ENCODE measurements around the gene MAP1S. TPM values are rescaled to one million over a fixed set of nuclear protein-coding genes. Genes with fewer than 3 reads are reported as not detected.
A peak's percentile ranks its signal among the peaks of the same experiment; 100 is the strongest.

The MAP1S gene
- total RNA-seq, 4 donors from 2014 or later: 16.8 to 42.5 (median 26.4) TPM

DNA sequence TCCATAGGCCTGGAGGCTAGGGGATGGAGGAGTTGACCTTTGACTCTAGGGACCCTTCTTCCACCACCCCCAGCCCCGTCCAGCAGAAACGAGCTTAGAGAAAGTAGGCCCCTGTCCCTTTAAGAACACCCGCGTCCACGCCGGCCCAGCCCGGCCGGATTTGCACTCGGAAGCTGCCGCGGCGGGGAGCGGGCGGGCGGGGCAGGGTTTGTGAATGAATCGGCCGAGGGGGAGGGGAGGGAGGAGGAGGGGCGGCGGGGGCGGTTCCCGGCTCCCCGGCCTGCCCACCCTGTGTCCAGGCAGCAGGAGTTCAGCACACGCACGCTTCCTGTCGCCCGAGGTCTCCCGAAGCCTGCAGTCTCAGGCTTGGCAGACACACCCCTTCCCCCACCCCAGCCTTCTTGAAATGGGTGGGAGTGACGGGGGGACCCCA, 32.7 kb upstream of the MAP1S start:
- H3K4me1 ChIP-seq: peaks cover 22% of the 10 kb centered on the region
- H3K27me3 ChIP-seq: peaks cover 88% of the 10 kb centered on the region
- no peak for DNase-seq (ENCODE audit: low spot score in 2 of 2)
- no peak overlapping the region for H3K27ac ChIP-seq
- no peaks in the 10 kb centered on the region for H3K36me3 ChIP-seq
- H3K4me3 ChIP-seq: peak overlapping the region; percentile 17
- H3K9me3 ChIP-seq: no peaks in the 10 kb centered on the region
- no peak for TF ChIP-seq EP300 (IDR thresholded peaks at IDR 0.05)
- TF ChIP-seq POLR2AphosphoS5 (IDR thresholded peaks at IDR 0.05): no peak
- TF ChIP-seq POLR2A (IDR thresholded peaks at IDR 0.05): no peak
- TF ChIP-seq CTCF (IDR thresholded peaks at IDR 0.05): no peak
- WGBS: 0% methylated on average over 20 of the region's 28 CpGs

DNA sequence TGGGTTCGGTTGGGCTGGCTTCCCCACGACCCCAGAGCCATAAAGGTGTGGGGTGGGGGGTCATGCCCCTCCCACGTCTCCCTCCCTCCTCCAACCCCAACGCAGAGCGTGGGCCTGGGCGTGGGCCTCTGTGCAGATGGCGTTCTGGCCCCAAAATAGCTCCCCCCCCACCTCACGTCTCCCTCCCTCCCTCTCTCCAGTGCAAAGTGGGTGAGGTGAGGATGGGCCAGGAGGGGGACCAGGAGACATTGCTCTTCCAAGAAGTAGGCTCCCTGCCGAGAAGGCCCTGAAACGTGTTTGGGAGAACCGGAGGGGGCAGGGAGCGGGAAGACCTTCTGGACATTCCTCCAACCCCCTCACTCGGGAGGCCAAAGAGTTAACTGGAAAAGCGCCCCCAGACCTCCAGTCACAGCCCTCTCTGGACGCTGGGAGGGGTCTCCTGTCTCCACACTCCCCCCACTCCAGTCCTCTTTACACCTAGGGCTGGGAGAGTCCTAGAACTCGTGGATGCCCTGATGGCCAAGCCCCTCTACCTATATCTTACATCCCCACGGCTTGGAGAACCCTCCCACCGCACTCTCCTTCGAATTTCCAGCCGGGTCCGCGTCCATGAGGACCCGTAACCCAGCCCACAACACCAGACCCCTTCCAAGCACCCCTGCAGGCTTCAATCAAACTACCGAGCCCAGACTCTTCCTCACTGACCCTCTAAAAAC, 32.0 kb upstream of the MAP1S start:
- DNase-seq (ENCODE audit: low spot score in 2 of 2): no peak
- 0% methylated on average over 18 of the region's 24 CpGs for WGBS
- H3K27me3 ChIP-seq: peaks cover 81% of the 10 kb centered on the region

GRCh38 chr19:17687857-17688784, 31.2 kb upstream of the MAP1S start, which contains the start of gene UNC13A:
Gene UNC13A (minus strand): TSS chr19:17688354. CDS start chr19:17688199, 155 bp downstream.
- 3% methylated on average over 30 of the region's 77 CpGs for WGBS
- DNase-seq (ENCODE audit: low spot score in 2 of 2): no peak
- Histone ChIP-seq H3K4me1 (peaks cover 22% of the 10 kb centered on the region), H3K9me3 (no peaks in the 10 kb centered on the region), H3K27me3 (peaks cover 79% of the 10 kb centered on the region), H3K36me3 (no peaks in the 10 kb centered on the region), H3K27ac (no peak within 1 kb of the TSS), H3K4me3 (no peak within 1 kb of the TSS)
- TF ChIP-seq EP300 (IDR thresholded peaks at IDR 0.05) (no peak), CTCF (IDR thresholded peaks at IDR 0.05) (no peak), POLR2AphosphoS5 (IDR thresholded peaks at IDR 0.05) (no peak), POLR2A (IDR thresholded peaks at IDR 0.05) (no peak)

More for the DNA sequence above, 32.0 kb upstream of the MAP1S start:
- Histone ChIP-seq H3K4me1 (peaks cover 22% of the 10 kb centered on the region), H3K27ac (no peak overlapping the region), H3K9me3 (no peaks in the 10 kb centered on the region), H3K36me3 (no peaks in the 10 kb centered on the region), H3K4me3 (peak overlapping the region; percentile 17)
- TF ChIP-seq POLR2A (IDR thresholded peaks at IDR 0.05) (no peak), EP300 (IDR thresholded peaks at IDR 0.05) (no peak), POLR2AphosphoS5 (IDR thresholded peaks at IDR 0.05) (no peak), CTCF (IDR thresholded peaks at IDR 0.05) (no peak)

GRCh38 chr19:17688853-17689595, 30.3 kb upstream of the MAP1S start:
- no peak for TF ChIP-seq POLR2AphosphoS5 (IDR thresholded peaks at IDR 0.05)
- no peak for TF ChIP-seq EP300 (IDR thresholded peaks at IDR 0.05)
- TF ChIP-seq CTCF (IDR thresholded peaks at IDR 0.05): no peak
- no peak for TF ChIP-seq POLR2A (IDR thresholded peaks at IDR 0.05)
- H3K4me3 ChIP-seq: no peak overlapping the region
- DNase-seq (ENCODE audit: low spot score in 2 of 2): no peak
- no peaks in the 10 kb centered on the region for H3K36me3 ChIP-seq
- H3K27me3 ChIP-seq: peaks cover 80% of the 10 kb centered on the region
- H3K9me3 ChIP-seq: no peaks in the 10 kb centered on the region
- no peak overlapping the region for H3K27ac ChIP-seq
- WGBS: 56% methylated on average over 9 of the region's 10 CpGs
- H3K4me1 ChIP-seq: peaks cover 22% of the 10 kb centered on the region
